GM19463 (cell line): ENCODE measurements around the gene CMIP.
A peak's percentile ranks its signal among the peaks of the same experiment; 100 is the strongest.

Experiments used
- ATAC-seq: cut with Tn5 transposase; IDR thresholded peaks from one replicate; pipeline ENCODE4 v1.9.1; 2021; ENCODE audit warnings: mild to moderate bottlenecking, moderate library complexity; ENCODE audit not compliant: unreplicated experiment

The CMIP gene

GRCh38 chr16:81709016-81709900 lies 264.6 kb downstream of the CMIP start:
- ATAC-seq: no peak

- no peak for ATAC-seq
Measured at GRCh38 chr16:81710044-81710443, 265.4 kb downstream of the CMIP start.

GRCh38 chr16:81710596-81710995 lies 266.0 kb downstream of the CMIP start:
- ATAC-seq: no peak

- ATAC-seq: no peak
Measured at GRCh38 chr16:81711657-81712319, 267.2 kb downstream of the CMIP start.

GRCh38 chr16:81712681-81713080 lies 268.1 kb downstream of the CMIP start:
- no peak for ATAC-seq

- no peak for ATAC-seq
Measured at GRCh38 chr16:81713295-81713772, 268.7 kb downstream of the CMIP start.

GRCh38 chr16:81713796-81714195 lies 269.2 kb downstream of the CMIP start:
- no peak for ATAC-seq

GRCh38 chr16:81714583-81714982 lies 270.0 kb downstream of the CMIP start:
- ATAC-seq: no peak

GRCh38 chr16:81715358-81716196 lies 271.0 kb downstream of the CMIP start:
- ATAC-seq: peak; percentile 58

- ATAC-seq: peak; percentile 63
Measured at GRCh38 chr16:81716478-81717225, 272.0 kb downstream of the CMIP start.

- ATAC-seq: no peak
Measured at GRCh38 chr16:81717662-81718189, 273.1 kb downstream of the CMIP start.

- ATAC-seq: no peak
Measured at GRCh38 chr16:81718637-81719036, 274.0 kb downstream of the CMIP start.

GRCh38 chr16:81719993-81720392 lies 275.4 kb downstream of the CMIP start:
- no peak for ATAC-seq

- no peak for ATAC-seq
Measured at GRCh38 chr16:81720973-81721906, 276.6 kb downstream of the CMIP start.

GRCh38 chr16:81723098-81723723 lies 278.6 kb downstream of the CMIP start:
- peak; percentile 76 for ATAC-seq

- ATAC-seq: no peak
Measured at GRCh38 chr16:81728435-81728834, 283.8 kb downstream of the CMIP start.

- no peak for ATAC-seq
Measured at GRCh38 chr16:81729451-81729850, 284.8 kb downstream of the CMIP start.
